H9 (cell line): ENCODE measurements around the gene RASGEF1C. TPM values are rescaled to one million over a fixed set of nuclear protein-coding genes. Genes with fewer than 3 reads are reported as not detected.

Source experiments
- DNase-seq: peaks from one replicate; pipeline ENCODE4 v3.0.0-alpha.2; 2017
- H2AFZ ChIP-seq: one replicate; pipeline ENCODE4 v1.6.1; 2013; ENCODE audit warnings: mild to moderate bottlenecking, low read length, control low read depth, moderate library complexity
- H2AK5ac ChIP-seq: 2 replicates; pipeline ENCODE4 v1.6.1; 2013; ENCODE audit warnings: low read length, control low read depth, mixed read lengths; ENCODE audit not compliant: insufficient read length
- H2BK120ac ChIP-seq: one replicate; pipeline ENCODE4 v1.6.1; 2013; ENCODE audit warnings: low read depth, mild to moderate bottlenecking, low read length, control low read depth, inconsistent platforms; ENCODE audit not compliant: poor library complexity, severe bottlenecking
- H2BK12ac ChIP-seq: 2 replicates; pipeline ENCODE4 v1.6.1; 2013; ENCODE audit warnings: low read length, control low read depth, mixed read lengths, low read depth; ENCODE audit not compliant: insufficient read length
- H2BK15ac ChIP-seq: 2 replicates; pipeline ENCODE4 v1.6.1; 2013; ENCODE audit warnings: low read depth, low read length, control low read depth
- H2BK20ac ChIP-seq: one replicate; pipeline ENCODE4 v1.6.1; 2013; ENCODE audit warnings: low read depth, mild to moderate bottlenecking, low read length, control low read depth, inconsistent platforms; ENCODE audit not compliant: poor library complexity, severe bottlenecking
- H2BK5ac ChIP-seq: 2 replicates; pipeline ENCODE4 v1.6.1; 2013; ENCODE audit warnings: low read length, control low read depth, mixed read lengths; ENCODE audit not compliant: insufficient read length
- H3K14ac ChIP-seq: 2 replicates; pipeline ENCODE4 v1.6.1; 2013; ENCODE audit warnings: low read length, control low read depth; ENCODE audit not compliant: insufficient read depth
- H3K18ac ChIP-seq: 2 replicates; pipeline ENCODE4 v1.6.1; 2013; ENCODE audit warnings: low read depth, mild to moderate bottlenecking, mixed read lengths, low read length, control low read depth; ENCODE audit not compliant: insufficient read length
- H3K23ac ChIP-seq: 2 replicates; pipeline ENCODE4 v1.6.1; 2013; ENCODE audit warnings: low read length, control low read depth, mixed read lengths, low read depth; ENCODE audit not compliant: insufficient read length
- H3K23me2 ChIP-seq: 2 replicates; pipeline ENCODE4 v1.6.1; 2013; ENCODE audit warnings: low read depth, mild to moderate bottlenecking, mixed read lengths, low read length, control low read depth; ENCODE audit not compliant: insufficient read length, poor library complexity, severe bottlenecking
- H3K27ac ChIP-seq: 2 replicates; pipeline ENCODE4 v1.5.1; 2013; ENCODE audit warnings: low read length, control low read depth, mixed read lengths, low read depth; ENCODE audit not compliant: insufficient read length
- H3K27me3 ChIP-seq: 2 replicates; pipeline ENCODE4 v1.6.1; 2013; ENCODE audit warnings: low read length, control low read depth, inconsistent platforms; ENCODE audit not compliant: insufficient read depth
- H3K4ac ChIP-seq: 2 replicates; pipeline ENCODE4 v1.6.1; 2013; ENCODE audit warnings: low read depth, mild to moderate bottlenecking, control low read depth, inconsistent platforms, low read length, moderate library complexity
- H3K4me1 ChIP-seq: 2 replicates; pipeline ENCODE4 v1.6.1; 2013; ENCODE audit warnings: low read length, control low read depth, inconsistent platforms; ENCODE audit not compliant: insufficient read depth
- H3K4me2 ChIP-seq: 2 replicates; pipeline ENCODE4 v1.6.1; 2013; ENCODE audit warnings: low read length, control low read depth, mixed read lengths; ENCODE audit not compliant: insufficient read length, insufficient read depth
- H3K56ac ChIP-seq: 2 replicates; pipeline ENCODE4 v1.6.1; 2013; ENCODE audit warnings: low read depth, mild to moderate bottlenecking, mixed read lengths, low read length, control low read depth; ENCODE audit not compliant: insufficient read length
- H3K79me1 ChIP-seq: 2 replicates; pipeline ENCODE4 v1.6.1; 2013; ENCODE audit warnings: low read depth, mild to moderate bottlenecking, moderate library complexity, low read length, control low read depth, inconsistent platforms; ENCODE audit not compliant: insufficient read depth, poor library complexity, severe bottlenecking
- H3K79me2 ChIP-seq: 2 replicates; pipeline ENCODE4 v1.6.1; 2013; ENCODE audit warnings: low read length, control low read depth, inconsistent platforms; ENCODE audit not compliant: insufficient read depth
- H3K9ac ChIP-seq: 2 replicates; pipeline ENCODE4 v1.6.1; 2013; ENCODE audit warnings: low read length, control low read depth, mixed read lengths; ENCODE audit not compliant: insufficient read length; ENCODE audit errors: extremely low read depth
- H3K9me3 ChIP-seq: one replicate; pipeline ENCODE4 v1.6.1; 2013; ENCODE audit warnings: low read depth, low read length, inconsistent platforms; ENCODE audit not compliant: control insufficient read depth
- H3T11ph ChIP-seq: one replicate; pipeline ENCODE4 v1.6.1; 2013; ENCODE audit warnings: mild to moderate bottlenecking, low read length, control low read depth, inconsistent platforms
- H4K20me1 ChIP-seq: one replicate; pipeline ENCODE4 v1.6.1; 2013; ENCODE audit not compliant: control insufficient read depth, insufficient read length, insufficient read depth
- H4K5ac ChIP-seq: 2 replicates; pipeline ENCODE4 v1.6.1; 2013; ENCODE audit warnings: low read depth, mild to moderate bottlenecking, mixed read lengths, low read length, control low read depth; ENCODE audit not compliant: insufficient read length
- H4K8ac ChIP-seq: replicated peaks from 2 replicates; pipeline ENCODE4 v1.6.1; 2013; ENCODE audit warnings: low read length, control low read depth, mixed read lengths, low read depth; ENCODE audit not compliant: insufficient read length
- H4K91ac ChIP-seq: 2 replicates; pipeline ENCODE4 v1.6.1; 2013; ENCODE audit warnings: low read depth, mild to moderate bottlenecking, moderate library complexity, mixed read lengths, low read length, control low read depth; ENCODE audit not compliant: insufficient read length
- H3K27ac Mint-ChIP-seq, 3 experiments: 2 replicates in 2 of 3; 3 replicates in 1 of 3; pipeline ENCODE4 v1.8.0; 2020 to 2021; ENCODE audit warnings: mixed read lengths in 3 of 3, mild to moderate bottlenecking in 1 of 3, moderate library complexity in 1 of 3
- H3K27me3 Mint-ChIP-seq: 2 replicates; pipeline ENCODE4 v1.8.0; 2021; ENCODE audit warnings: low read depth, mild to moderate bottlenecking, moderate library complexity, mixed read lengths
- H3K36me3 Mint-ChIP-seq, 3 experiments: 2 replicates in 2 of 3; 3 replicates in 1 of 3; pipeline ENCODE4 v1.8.0; 2020 to 2021; ENCODE audit warnings: low read depth in 3 of 3, mixed read lengths in 3 of 3; ENCODE audit not compliant: insufficient read depth in 1 of 3
- H3K4me1 Mint-ChIP-seq, 2 experiments: 2 replicates each; pipeline ENCODE4 v1.8.0; 2020; ENCODE audit warnings: mixed read lengths in 2 of 2
- H3K4me3 Mint-ChIP-seq, 2 experiments: 2 replicates in 1 of 2; 3 replicates in 1 of 2; pipeline ENCODE4 v1.8.0; 2020 to 2021; ENCODE audit warnings: mild to moderate bottlenecking in 2 of 2, mixed read lengths in 2 of 2, moderate library complexity in 1 of 2
- H3K9me3 Mint-ChIP-seq, 2 experiments: 2 replicates in 1 of 2; 3 replicates in 1 of 2; pipeline ENCODE4 v1.8.0; 2020; ENCODE audit warnings: mild to moderate bottlenecking in 2 of 2, mixed read lengths in 2 of 2, moderate library complexity in 1 of 2
- WGBS: extraction: QIAGEN DNeasy Blood & Tissue Kit; methylation state at CpG from one replicate; pipeline ENCODE4 v1.1.7; 2013; ENCODE audit warnings: missing lambda C conversion rate, low lambda C conversion rate, mixed read lengths; ENCODE audit not compliant: insufficient read length; ENCODE audit errors: extremely low coverage; 5-methylcytosine and 5-hydroxymethylcytosine counted together
- total RNA-seq: library from RNA; stranded (reverse); gene quantifications from 2 replicates; pipeline ENCODE4 v1.2.1, GENCODE V29; 2021
- TF ChIP-seq, protein P1 (sequence below): fragments of 200-600 bp; sonication (generic); conservative IDR thresholded peaks from 3 replicates; pipeline ENCODE4 v1.8.0; 2021; ENCODE audit warnings: antibody characterized with exemption, mild to moderate bottlenecking

Gene RASGEF1C
- total RNA-seq, 1 experiment from 2014 or later = 0.83 TPM

- Histone ChIP-seq H4K91ac (no peak overlapping the region), H3K79me1 (no peaks in the 10 kb centered on the region), H4K20me1 (no peaks in the 10 kb centered on the region), H3K4me1 (no peaks in the 10 kb centered on the region), H3K79me2 (no peaks in the 10 kb centered on the region), H3K14ac (no peak overlapping the region), H3K23me2 (no peaks in the 10 kb centered on the region), H2BK120ac (no peak overlapping the region), H3K4ac (no peak overlapping the region), H3K27me3 (no peaks in the 10 kb centered on the region), H3K27ac (no peak overlapping the region), H3K9ac (no peak overlapping the region), H3T11ph (no peak overlapping the region), H2AK5ac (no peak overlapping the region), H2AFZ (no peak overlapping the region), H2BK12ac (no peak overlapping the region), H4K8ac (no peak overlapping the region), H2BK5ac (no peak overlapping the region), H3K56ac (no peak overlapping the region), H4K5ac (no peak overlapping the region), H3K4me2 (no peak overlapping the region), H3K18ac (no peak overlapping the region), H3K9me3 (no peaks in the 10 kb centered on the region), H3K23ac (no peak overlapping the region), H2BK20ac (no peak overlapping the region), H2BK15ac (no peak overlapping the region)
- peaks cover 7 to 10% of the 10 kb centered on the region in 2 experiments; a peak in 2 of 4 replicates for H3K4me1 Mint-ChIP-seq
- WGBS = no CpG with 5 or more reads among the region's 27 CpGs
- no peak overlapping the region for H3K27ac Mint-ChIP-seq
- DNase-seq = no peak
- peaks cover 7% of the 10 kb centered on the region for H3K27me3 Mint-ChIP-seq
- TF ChIP-seq, protein P1, sequence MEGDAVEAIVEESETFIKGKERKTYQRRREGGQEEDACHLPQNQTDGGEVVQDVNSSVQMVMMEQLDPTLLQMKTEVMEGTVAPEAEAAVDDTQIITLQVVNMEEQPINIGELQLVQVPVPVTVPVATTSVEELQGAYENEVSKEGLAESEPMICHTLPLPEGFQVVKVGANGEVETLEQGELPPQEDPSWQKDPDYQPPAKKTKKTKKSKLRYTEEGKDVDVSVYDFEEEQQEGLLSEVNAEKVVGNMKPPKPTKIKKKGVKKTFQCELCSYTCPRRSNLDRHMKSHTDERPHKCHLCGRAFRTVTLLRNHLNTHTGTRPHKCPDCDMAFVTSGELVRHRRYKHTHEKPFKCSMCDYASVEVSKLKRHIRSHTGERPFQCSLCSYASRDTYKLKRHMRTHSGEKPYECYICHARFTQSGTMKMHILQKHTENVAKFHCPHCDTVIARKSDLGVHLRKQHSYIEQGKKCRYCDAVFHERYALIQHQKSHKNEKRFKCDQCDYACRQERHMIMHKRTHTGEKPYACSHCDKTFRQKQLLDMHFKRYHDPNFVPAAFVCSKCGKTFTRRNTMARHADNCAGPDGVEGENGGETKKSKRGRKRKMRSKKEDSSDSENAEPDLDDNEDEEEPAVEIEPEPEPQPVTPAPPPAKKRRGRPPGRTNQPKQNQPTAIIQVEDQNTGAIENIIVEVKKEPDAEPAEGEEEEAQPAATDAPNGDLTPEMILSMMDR = no peak
- no peaks in the 10 kb centered on the region for H3K9me3 Mint-ChIP-seq
- no peak overlapping the region for H3K4me3 Mint-ChIP-seq
- H3K36me3 Mint-ChIP-seq = no peaks in the 10 kb centered on the region
Measured at GRCh38 chr5:180129291-180130190, 79.5 kb downstream of the RASGEF1C start.
